Calu3 (cell line): ENCODE measurements around the gene SULT1A2. TPM values are rescaled to one million over a fixed set of nuclear protein-coding genes. Genes with fewer than 3 reads are reported as not detected.
"Not testable (repeated sequence)": the region's sequence is repeated elsewhere in the genome, so short reads cannot be mapped to it uniquely, and the experiment has no call there.

Source experiments
- BruUV-seq: library from RNA; stranded (reverse); fragments of 400-500 nt; replicated peaks from 2 replicates; lab custom pipeline; 2021; lab: Mats Ljungman, UMichigan
- CTCF ChIA-PET: fragments of 300-600 bp; sonication (Branson Sonifier 250); formaldehyde crosslinking; loops from one replicate; lab custom pipeline; 2022; ENCODE audit warnings: antibody characterized with exemption; lab: Charles Lee
- DNase-seq: peaks from one replicate; pipeline ENCODE4 v3.0.0; 2022
- H3K27ac Mint-ChIP-seq: one replicate; pipeline ENCODE4 v1.8.0; 2022; ENCODE audit warnings: mixed read lengths; ENCODE audit not compliant: unreplicated experiment
- H3K27me3 Mint-ChIP-seq: one replicate; pipeline ENCODE4 v1.8.0; 2022; ENCODE audit warnings: mixed read lengths; ENCODE audit not compliant: unreplicated experiment
- H3K36me3 Mint-ChIP-seq: one replicate; pipeline ENCODE4 v1.8.0; 2022; ENCODE audit warnings: mild to moderate bottlenecking, moderate library complexity, mixed read lengths; ENCODE audit not compliant: insufficient read depth, unreplicated experiment
- H3K4me1 Mint-ChIP-seq: one replicate; pipeline ENCODE4 v1.8.0; 2022; ENCODE audit warnings: mild to moderate bottlenecking, low read depth, mixed read lengths; ENCODE audit not compliant: unreplicated experiment
- H3K4me3 Mint-ChIP-seq: one replicate; pipeline ENCODE4 v1.8.0; 2022; ENCODE audit warnings: mild to moderate bottlenecking, low read depth, moderate library complexity, mixed read lengths; ENCODE audit not compliant: unreplicated experiment
- H3K9me3 Mint-ChIP-seq: one replicate; pipeline ENCODE4 v1.8.0; 2022; ENCODE audit warnings: low read depth, mixed read lengths; ENCODE audit not compliant: unreplicated experiment
- intact Hi-C: fragments of 100-400 bp; cut with micrococcal nuclease; formaldehyde crosslinking; loops from one replicate; pipeline ENCODE4 v1.10.0; 2022; ENCODE audit not compliant: unreplicated experiment
- total RNA-seq: library from RNA; stranded (reverse); gene quantifications from 2 replicates; pipeline ENCODE4 v1.2.3, GENCODE V29; 2022
- TF ChIP-seq, protein P1 (sequence below): fragments of 200-600 bp; IDR thresholded peaks from one replicate; pipeline ENCODE4 v1.8.0; 2022; ENCODE audit warnings: antibody characterized with exemption; ENCODE audit not compliant: unreplicated experiment

SULT1A2 gene
- total RNA-seq, 1 experiment from 2014 or later, result 1.9 TPM

DNA sequence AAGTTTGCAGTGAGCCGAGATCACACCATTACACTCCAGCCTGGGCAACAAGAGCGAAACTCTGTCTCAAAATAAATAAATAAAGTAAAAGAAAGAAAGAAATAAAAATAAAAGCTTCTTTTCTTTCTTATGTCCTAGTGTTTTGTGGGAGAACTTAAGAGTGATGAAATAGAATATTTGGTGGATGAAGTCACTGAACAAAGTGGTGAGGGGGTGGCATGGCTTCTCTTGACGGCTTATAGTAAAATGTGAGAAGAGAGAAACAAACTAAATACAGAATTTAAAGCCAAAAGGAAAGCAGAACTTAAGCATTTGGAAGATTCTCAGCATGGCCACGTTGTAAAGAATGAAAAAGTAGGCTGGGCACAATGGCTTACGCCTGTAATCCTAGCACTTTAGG is 27.8 kb downstream of the SULT1A2 start:
- H3K36me3 Mint-ChIP-seq, result peaks cover 4% of the 10 kb centered on the region
- no peaks in the 10 kb centered on the region for H3K27me3 Mint-ChIP-seq
- intact Hi-C loops, result no loop called here
- no peak overlapping the region for H3K4me3 Mint-ChIP-seq
- H3K27ac Mint-ChIP-seq, result no peak overlapping the region
- no peaks in the 10 kb centered on the region for H3K4me1 Mint-ChIP-seq
- TF ChIP-seq, protein P1, sequence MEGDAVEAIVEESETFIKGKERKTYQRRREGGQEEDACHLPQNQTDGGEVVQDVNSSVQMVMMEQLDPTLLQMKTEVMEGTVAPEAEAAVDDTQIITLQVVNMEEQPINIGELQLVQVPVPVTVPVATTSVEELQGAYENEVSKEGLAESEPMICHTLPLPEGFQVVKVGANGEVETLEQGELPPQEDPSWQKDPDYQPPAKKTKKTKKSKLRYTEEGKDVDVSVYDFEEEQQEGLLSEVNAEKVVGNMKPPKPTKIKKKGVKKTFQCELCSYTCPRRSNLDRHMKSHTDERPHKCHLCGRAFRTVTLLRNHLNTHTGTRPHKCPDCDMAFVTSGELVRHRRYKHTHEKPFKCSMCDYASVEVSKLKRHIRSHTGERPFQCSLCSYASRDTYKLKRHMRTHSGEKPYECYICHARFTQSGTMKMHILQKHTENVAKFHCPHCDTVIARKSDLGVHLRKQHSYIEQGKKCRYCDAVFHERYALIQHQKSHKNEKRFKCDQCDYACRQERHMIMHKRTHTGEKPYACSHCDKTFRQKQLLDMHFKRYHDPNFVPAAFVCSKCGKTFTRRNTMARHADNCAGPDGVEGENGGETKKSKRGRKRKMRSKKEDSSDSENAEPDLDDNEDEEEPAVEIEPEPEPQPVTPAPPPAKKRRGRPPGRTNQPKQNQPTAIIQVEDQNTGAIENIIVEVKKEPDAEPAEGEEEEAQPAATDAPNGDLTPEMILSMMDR, result no peak
- H3K9me3 Mint-ChIP-seq, result peaks cover 9% of the 10 kb centered on the region
- no TSS peak for BruUV-seq
- CTCF ChIA-PET, result no interaction called here
- no peak for DNase-seq

DNA sequence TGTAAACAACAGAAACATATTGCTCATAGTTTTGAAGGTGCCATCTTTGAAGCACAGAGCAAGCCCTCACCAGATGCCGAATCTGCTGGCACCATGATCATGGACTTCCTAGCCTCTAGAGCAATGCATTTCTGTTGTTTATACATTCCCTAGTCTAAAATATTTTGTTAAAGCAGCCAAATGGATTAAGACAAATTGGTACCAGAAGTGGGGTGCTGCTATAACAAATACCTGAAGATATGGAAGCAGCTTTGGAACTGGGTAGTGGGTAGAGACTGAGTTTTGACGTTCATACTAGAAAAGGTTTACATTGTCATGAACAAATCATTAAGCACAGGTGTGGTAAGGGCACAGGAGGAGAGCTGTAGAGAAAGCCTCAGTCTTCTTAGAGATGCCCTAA is 29.6 kb downstream of the SULT1A2 start:
- H3K27me3 Mint-ChIP-seq, result no peaks in the 10 kb centered on the region
- H3K36me3 Mint-ChIP-seq, result peaks cover 4% of the 10 kb centered on the region
- no peak for DNase-seq
- no peak overlapping the region for H3K4me3 Mint-ChIP-seq
- no TSS peak for BruUV-seq
- CTCF ChIA-PET, result no interaction called here
- no peak overlapping the region for H3K27ac Mint-ChIP-seq
- intact Hi-C loops, result no loop called here
- TF ChIP-seq, protein P1, result no peak
- no peaks in the 10 kb centered on the region for H3K4me1 Mint-ChIP-seq
- H3K9me3 Mint-ChIP-seq, result peaks cover 9% of the 10 kb centered on the region

DNA sequence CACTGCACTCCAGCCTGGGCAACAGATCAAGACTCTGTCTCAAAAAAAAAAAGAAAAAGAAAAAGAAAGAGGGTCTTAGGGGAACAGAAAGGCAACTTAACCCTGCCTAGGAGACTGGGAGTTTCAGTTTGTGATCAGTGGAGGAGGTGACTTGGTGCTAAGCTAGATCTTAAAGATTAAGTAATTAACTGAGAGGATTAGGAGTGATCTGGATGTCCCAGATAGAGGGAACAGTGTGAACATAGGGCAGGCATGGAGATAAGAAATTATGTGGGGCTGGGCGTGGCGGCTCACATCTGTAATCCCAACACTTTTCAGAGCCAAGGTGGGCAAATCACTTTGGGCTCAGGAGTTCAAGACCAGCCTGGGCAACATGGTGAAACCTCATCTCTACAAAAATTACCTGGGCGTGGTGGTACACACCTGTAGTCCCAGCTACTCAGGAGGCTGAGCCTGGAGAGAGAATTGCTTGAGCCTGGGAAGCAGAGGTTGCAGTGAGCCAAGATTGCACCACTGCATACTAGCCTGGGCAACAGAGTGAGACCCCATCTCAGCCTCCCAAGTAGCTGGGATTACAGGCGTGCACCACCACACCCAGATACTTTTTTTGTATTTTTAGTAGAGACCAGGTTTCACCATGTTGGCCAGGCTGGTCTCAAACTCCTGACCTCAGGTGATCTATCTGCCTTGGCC is 30.5 kb downstream of the SULT1A2 start:
- H3K4me1 Mint-ChIP-seq, H3K9me3 Mint-ChIP-seq, H3K36me3 Mint-ChIP-seq, CTCF ChIA-PET, DNase-seq, H3K27ac Mint-ChIP-seq, H3K4me3 Mint-ChIP-seq, H3K27me3 Mint-ChIP-seq, BruUV-seq, intact Hi-C loops: not testable (repeated sequence)

DNA sequence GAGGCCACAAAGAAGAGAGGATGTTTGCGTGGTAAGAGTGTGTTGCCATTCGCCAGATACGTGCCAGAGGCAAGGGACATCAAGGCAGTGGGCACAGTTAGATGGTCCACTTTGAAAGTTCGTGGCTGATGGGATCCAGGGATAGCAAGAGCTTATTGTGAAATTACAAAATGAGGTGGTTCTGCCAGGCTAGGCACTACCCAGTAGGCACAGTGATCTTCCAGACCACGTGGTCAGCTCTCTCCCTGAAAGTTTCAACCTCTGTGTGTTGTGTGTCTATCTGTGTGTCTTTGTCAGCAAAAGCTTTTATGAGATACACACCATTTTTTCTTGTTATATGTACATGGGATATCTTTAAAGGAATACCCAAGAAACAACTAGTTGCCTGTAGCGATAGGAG is 33.6 kb downstream of the SULT1A2 start:
- Mint-ChIP-seq H3K9me3 (peaks cover 9% of the 10 kb centered on the region), H3K4me3 (no peak overlapping the region), H3K27ac (no peak overlapping the region), H3K4me1 (no peaks in the 10 kb centered on the region), H3K36me3 (peaks cover 3% of the 10 kb centered on the region), H3K27me3 (no peaks in the 10 kb centered on the region)
- intact Hi-C loops, result no loop called here
- CTCF ChIA-PET, result no interaction called here
- TF ChIP-seq, protein P1, result no peak
- DNase-seq, result no peak
- no TSS peak for BruUV-seq

DNA sequence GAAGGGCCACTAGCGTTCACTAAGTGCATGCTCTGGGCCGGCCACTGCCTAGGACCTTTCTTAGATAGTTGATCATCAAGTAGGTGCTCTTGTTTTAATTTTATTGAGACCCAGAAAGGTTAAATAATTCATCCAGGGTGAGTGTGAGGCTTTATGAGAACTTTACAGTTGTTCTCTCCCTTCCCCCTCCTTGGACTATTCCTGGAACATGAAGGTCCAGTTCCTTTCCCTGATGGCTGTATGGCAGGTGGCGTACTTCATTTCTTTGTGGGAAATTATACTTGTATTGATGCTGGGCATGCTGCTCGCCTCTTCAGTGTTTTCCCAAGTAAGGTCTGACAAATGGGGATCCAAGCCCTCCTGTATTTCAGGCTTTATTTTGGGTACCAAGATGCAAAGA is 34.7 kb downstream of the SULT1A2 start:
- no peak overlapping the region for H3K4me3 Mint-ChIP-seq

More for the DNA sequence above, 34.7 kb downstream of the SULT1A2 start:
- CTCF ChIA-PET, result no interaction called here
- H3K27me3 Mint-ChIP-seq, result no peaks in the 10 kb centered on the region
- H3K9me3 Mint-ChIP-seq, result peaks cover 3% of the 10 kb centered on the region
- no peak overlapping the region for H3K27ac Mint-ChIP-seq
- no peak for DNase-seq
- no peaks in the 10 kb centered on the region for H3K4me1 Mint-ChIP-seq
- TF ChIP-seq, protein P1, result no peak
- H3K36me3 Mint-ChIP-seq, result peaks cover 12% of the 10 kb centered on the region
- no TSS peak for BruUV-seq
- intact Hi-C loops, result no loop called here
